ENCODE measurements around the gene FHIT.
"Not testable (repeated sequence)": the region's sequence is repeated elsewhere in the genome, so short reads cannot be mapped to it uniquely, and the experiment has no call there.

FHIT gene

GRCh38 chr3:60898321-60898720, 352.9 kb downstream of the FHIT start:
- no peak overlapping the region for H3K4me3 ChIP-seq (ENCODE audit: low read depth, low read length)
- TF ChIP-seq, protein P1, sequence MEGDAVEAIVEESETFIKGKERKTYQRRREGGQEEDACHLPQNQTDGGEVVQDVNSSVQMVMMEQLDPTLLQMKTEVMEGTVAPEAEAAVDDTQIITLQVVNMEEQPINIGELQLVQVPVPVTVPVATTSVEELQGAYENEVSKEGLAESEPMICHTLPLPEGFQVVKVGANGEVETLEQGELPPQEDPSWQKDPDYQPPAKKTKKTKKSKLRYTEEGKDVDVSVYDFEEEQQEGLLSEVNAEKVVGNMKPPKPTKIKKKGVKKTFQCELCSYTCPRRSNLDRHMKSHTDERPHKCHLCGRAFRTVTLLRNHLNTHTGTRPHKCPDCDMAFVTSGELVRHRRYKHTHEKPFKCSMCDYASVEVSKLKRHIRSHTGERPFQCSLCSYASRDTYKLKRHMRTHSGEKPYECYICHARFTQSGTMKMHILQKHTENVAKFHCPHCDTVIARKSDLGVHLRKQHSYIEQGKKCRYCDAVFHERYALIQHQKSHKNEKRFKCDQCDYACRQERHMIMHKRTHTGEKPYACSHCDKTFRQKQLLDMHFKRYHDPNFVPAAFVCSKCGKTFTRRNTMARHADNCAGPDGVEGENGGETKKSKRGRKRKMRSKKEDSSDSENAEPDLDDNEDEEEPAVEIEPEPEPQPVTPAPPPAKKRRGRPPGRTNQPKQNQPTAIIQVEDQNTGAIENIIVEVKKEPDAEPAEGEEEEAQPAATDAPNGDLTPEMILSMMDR (conservative IDR thresholded peaks at IDR 0.05; ENCODE audit: low read depth, low read length) = no peak
- no peak for DNase-seq (ENCODE audit: low read depth)

- no peak overlapping the region for H3K4me3 ChIP-seq (ENCODE audit: low read depth, low read length)
- TF ChIP-seq, protein P1 (conservative IDR thresholded peaks at IDR 0.05; ENCODE audit: low read depth, low read length) = no peak
Measured at GRCh38 chr3:60893946-60894345, 357.3 kb downstream of the FHIT start.

GRCh38 chr3:60890226-60890625, 361.0 kb downstream of the FHIT start:
- TF ChIP-seq, protein P1 (conservative IDR thresholded peaks at IDR 0.05; ENCODE audit: low read depth, low read length) = no peak
- H3K4me3 ChIP-seq (ENCODE audit: low read depth, low read length) = no peak overlapping the region
- DNase-seq (ENCODE audit: low read depth) = no peak

More at GRCh38 chr3:60893946-60894345, 357.3 kb downstream of the FHIT start:
- no peak for DNase-seq (ENCODE audit: low read depth)

DNA sequence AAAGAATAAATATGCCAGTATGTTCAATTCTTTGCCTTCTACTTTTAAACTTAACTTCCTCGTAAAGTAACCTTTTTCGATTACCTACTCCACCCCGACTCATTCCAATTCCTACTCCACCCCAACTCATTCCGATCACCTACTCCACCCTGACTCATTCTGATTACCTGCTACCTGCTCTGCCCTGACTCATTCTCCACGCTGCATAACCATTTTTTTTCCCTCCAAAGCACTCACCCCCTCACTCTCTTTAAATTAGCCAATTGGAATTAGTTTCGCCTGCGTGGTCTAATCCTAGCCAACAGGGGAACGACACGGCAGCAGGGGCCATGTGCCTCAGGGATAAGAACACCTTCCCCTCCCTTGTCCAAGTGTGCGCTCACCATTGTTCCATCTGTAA, 362.3 kb downstream of the FHIT start:
- DNase-seq (ENCODE audit: low read depth); H3K4me3 ChIP-seq (ENCODE audit: low read depth, low read length): not testable (repeated sequence)

DNA sequence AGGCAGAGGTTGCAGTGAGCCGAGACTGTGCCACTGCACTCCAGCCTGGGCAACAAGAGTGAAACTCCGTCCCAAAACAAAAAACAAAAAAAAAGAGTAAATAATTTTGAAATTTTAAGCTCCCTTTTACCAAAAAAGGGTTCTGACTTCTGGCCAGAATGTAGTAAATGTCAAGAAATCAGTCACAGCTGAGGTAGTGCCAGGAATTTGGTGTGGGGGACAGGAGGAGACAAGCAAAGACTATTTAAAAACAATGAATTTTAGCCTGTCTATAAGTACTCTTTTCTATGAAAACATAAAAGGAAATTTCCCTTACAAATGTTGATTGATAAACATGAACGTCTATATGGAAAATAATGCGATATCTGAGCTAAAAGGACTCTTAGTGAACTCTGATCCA, 363.7 kb downstream of the FHIT start:
- no peak for DNase-seq (ENCODE audit: low read depth)
- TF ChIP-seq, protein P1 (conservative IDR thresholded peaks at IDR 0.05; ENCODE audit: low read depth, low read length) = no peak
- H3K4me3 ChIP-seq (ENCODE audit: low read depth, low read length) = no peak overlapping the region

GRCh38 chr3:60886518-60886917, 364.7 kb downstream of the FHIT start:
- DNase-seq (ENCODE audit: low read depth) = no peak
- no peak overlapping the region for H3K4me3 ChIP-seq (ENCODE audit: low read depth, low read length)
- TF ChIP-seq, protein P1 (conservative IDR thresholded peaks at IDR 0.05; ENCODE audit: low read depth, low read length) = no peak

DNA sequence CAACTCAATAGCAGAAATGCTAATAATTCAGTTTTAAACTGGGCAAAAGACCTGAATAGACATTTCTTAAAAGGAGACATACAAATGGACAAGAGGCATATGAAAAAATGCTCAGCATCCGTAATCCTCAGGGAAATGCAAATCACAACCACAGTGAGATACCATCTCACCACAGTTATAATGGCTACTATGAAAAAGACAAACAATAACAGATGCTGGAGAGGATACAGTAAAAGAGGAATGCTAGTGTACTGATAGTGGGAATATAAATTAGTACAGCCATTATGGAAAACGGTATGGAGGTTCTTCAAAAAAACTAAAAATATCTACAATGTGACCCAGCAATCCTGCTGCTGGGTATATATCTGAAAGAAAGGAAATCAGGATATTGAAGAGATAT, 367.2 kb downstream of the FHIT start:
- H3K4me3 ChIP-seq (ENCODE audit: low read depth, low read length) = no peak overlapping the region
- TF ChIP-seq, protein P1 (conservative IDR thresholded peaks at IDR 0.05; ENCODE audit: low read depth, low read length) = no peak
- DNase-seq (ENCODE audit: low read depth) = no peak

GRCh38 chr3:60877188-60877587, 374.1 kb downstream of the FHIT start:
- H3K4me3 ChIP-seq (ENCODE audit: low read depth, low read length) = no peak overlapping the region
- TF ChIP-seq, protein P1 (conservative IDR thresholded peaks at IDR 0.05; ENCODE audit: low read depth, low read length) = no peak
- DNase-seq (ENCODE audit: low read depth) = no peak
